B cell (primary cell): ENCODE results near the gene LANCL2. TPM values are rescaled to one million over a fixed set of nuclear protein-coding genes. Genes with fewer than 3 reads are reported as not detected.

ENCODE experiments used
- ATAC-seq: fragments of 200-7000 bp; cut with Tn5 transposase; one replicate; pipeline ENCODE4 v1.10.0; 2021; ENCODE audit warnings: low read depth, mild to moderate bottlenecking, moderate number of reproducible peaks, moderate library complexity
- CTCF ChIA-PET: fragments of 350-600 bp; sonication (Branson Sonifier 250); formaldehyde crosslinking; loops from one replicate; lab custom pipeline; 2021; ENCODE audit warnings: antibody characterized with exemption, inconsistent platforms; lab: Charles Lee
- POLR2A ChIA-PET: fragments of 350-600 bp; sonication (Branson Sonifier 250); formaldehyde crosslinking; loops from one replicate; lab custom pipeline; 2021; ENCODE audit warnings: antibody characterized with exemption; lab: Charles Lee
- DNase-seq: peaks from one replicate; pipeline ENCODE4 v3.0.0; 2013
- H2AFZ ChIP-seq: 2 replicates; pipeline ENCODE4 v1.6.1; 2012; ENCODE audit warnings: mild to moderate bottlenecking, low read depth, low read length; ENCODE audit not compliant: insufficient read depth, poor library complexity, severe bottlenecking
- H3K27ac ChIP-seq, 2 donors: 1 replicate in 1 of 2; 2 replicates in 1 of 2; pipeline ENCODE4 v1.5.1; 2012 to 2013; ENCODE audit warnings: low read length in 2 of 2, mild to moderate bottlenecking in 2 of 2, moderate library complexity in 1 of 2
- H3K27me3 ChIP-seq, 4 experiments: fragments of 200-600 bp in 1 of 4; sonication (generic) in 1 of 4; replicated peaks in 1 of 4; 1 replicate in 2 of 4; 2 replicates in 2 of 4; pipeline versions ENCODE4 v1.6.1 to v1.7.0; 2013 to 2016; ENCODE audit warnings: low read length in 3 of 4, mild to moderate bottlenecking in 2 of 4, mixed read lengths in 1 of 4, moderate library complexity in 1 of 4; ENCODE audit not compliant: insufficient read depth in 4 of 4, control insufficient read depth in 3 of 4; ENCODE audit errors: control extremely low read depth in 1 of 4
- H3K36me3 ChIP-seq, 2 experiments: replicated peaks in 1 of 2; 1 replicate in 1 of 2; 2 replicates in 1 of 2; pipeline versions ENCODE4 v1.6.1 to v1.7.1; 2013; ENCODE audit warnings: low read length in 1 of 2; ENCODE audit not compliant: insufficient read depth in 2 of 2, control insufficient read depth in 1 of 2; ENCODE audit errors: control extremely low read depth in 1 of 2, extremely low read depth in 1 of 2
- H3K4me1 ChIP-seq, 2 donors: fragments of 200-600 bp in 1 of 2; sonication (generic) in 1 of 2; 1 replicate in 1 of 2; 2 replicates in 1 of 2; pipeline versions ENCODE4 v1.5.1 to v1.6.1; 2013 to 2017; ENCODE audit warnings: low read length in 2 of 2; ENCODE audit not compliant: control insufficient read depth in 2 of 2, insufficient read depth in 2 of 2
- H3K4me2 ChIP-seq: replicated peaks from 2 replicates; pipeline ENCODE3; 2012; ENCODE audit warnings: mild to moderate bottlenecking, low read depth, low read length; ENCODE audit not compliant: poor library complexity, severe bottlenecking
- H3K4me3 ChIP-seq, 5 experiments: fragments of 200-600 bp in 1 of 5; sonication (generic) in 1 of 5; 1 replicate in 3 of 5; 2 replicates in 2 of 5; pipeline versions ENCODE4 v1.5.1 to v1.7.0; 2011 to 2016; ENCODE audit warnings: low read length in 4 of 5, mild to moderate bottlenecking in 4 of 5, low read depth in 2 of 5, control low read depth in 1 of 5, moderate library complexity in 1 of 5; ENCODE audit not compliant: insufficient read depth in 1 of 5; ENCODE audit errors: control extremely low read depth in 1 of 5, extremely low read depth in 1 of 5
- H3K79me2 ChIP-seq: fragments of 200-600 bp; sonication (generic); one replicate; pipeline ENCODE4 v1.6.0; 2016; ENCODE audit warnings: low read length; ENCODE audit not compliant: control insufficient read depth, insufficient read depth
- H3K9ac ChIP-seq: fragments of 200-600 bp; sonication (generic); 2 replicates; pipeline ENCODE4 v1.6.1; 2017; ENCODE audit warnings: mild to moderate bottlenecking, low read length, moderate library complexity
- H3K9me3 ChIP-seq, 3 donors: one replicate each; pipeline versions ENCODE4 v1.6.1 to v1.7.1; 2013; ENCODE audit warnings: low read length in 2 of 3; ENCODE audit not compliant: control insufficient read depth in 2 of 3, insufficient read depth in 1 of 3; ENCODE audit errors: control extremely low read depth in 1 of 3
- H4K20me1 ChIP-seq: 2 replicates; pipeline ENCODE4 v1.6.0; 2012; ENCODE audit warnings: mild to moderate bottlenecking, low read length; ENCODE audit not compliant: insufficient read depth, control insufficient read depth, poor library complexity, severe bottlenecking
- H3K27ac Mint-ChIP-seq: one replicate; pipeline ENCODE4 v1.8.0; 2021; ENCODE audit warnings: mixed read lengths
- H3K27me3 Mint-ChIP-seq: one replicate; pipeline ENCODE4 v1.8.0; 2021; ENCODE audit warnings: mixed read lengths
- H3K4me1 Mint-ChIP-seq: one replicate; pipeline ENCODE4 v1.8.0; 2021; ENCODE audit warnings: mixed read lengths
- H3K4me3 Mint-ChIP-seq: one replicate; pipeline ENCODE4 v1.8.0; 2021; ENCODE audit warnings: mixed read lengths
- H3K9me3 Mint-ChIP-seq: one replicate; pipeline ENCODE4 v1.8.0; 2022; ENCODE audit warnings: mixed read lengths; ENCODE audit not compliant: insufficient read depth
- EZH2 ChIP-seq: IDR thresholded peaks from 2 replicates; pipeline ENCODE4 v1.6.1; 2012; ENCODE audit warnings: borderline replicate concordance, low read depth, mild to moderate bottlenecking, moderate library complexity, low read length; ENCODE audit not compliant: insufficient read depth, poor library complexity, severe bottlenecking
- WGBS: methylation state at CpG from one replicate; pipeline ENCODE4 v1.1.5; 2013; ENCODE audit warnings: missing lambda C conversion rate; ENCODE audit not compliant: insufficient coverage; 5-methylcytosine and 5-hydroxymethylcytosine counted together
- intact Hi-C: fragments of 100-400 bp; cut with micrococcal nuclease; formaldehyde crosslinking; loops from one replicate; pipeline ENCODE4 v1.10.0; 2022
- polyA plus RNA-seq: library from polyadenylated mRNA; depleted of rRNA; stranded (reverse); fragments of >200 nt; gene quantifications from 2 replicates; pipeline ENCODE4 v1.2.3, GENCODE V29; 2012
- total RNA-seq, 2 donors: library from RNA; stranded (reverse); fragments of 120-200 nt in 1 of 2; gene quantifications; 1 replicate in 1 of 2; 2 replicates in 1 of 2; pipeline versions ENCODE4 v1.2.3 to v1.2.4, GENCODE V29; 2013 to 2022
- TF ChIP-seq, protein P1 (sequence below): fragments of 200-600 bp; IDR thresholded peaks from one replicate; pipeline ENCODE4 v1.8.0; 2022; ENCODE audit warnings: antibody characterized with exemption, mild to moderate bottlenecking

The LANCL2 gene
- total and polyA plus RNA-seq, 2 donors (not counting 1 experiment from before 2014, with no cell fraction given): 3.5 to 8.1 TPM

DNA sequence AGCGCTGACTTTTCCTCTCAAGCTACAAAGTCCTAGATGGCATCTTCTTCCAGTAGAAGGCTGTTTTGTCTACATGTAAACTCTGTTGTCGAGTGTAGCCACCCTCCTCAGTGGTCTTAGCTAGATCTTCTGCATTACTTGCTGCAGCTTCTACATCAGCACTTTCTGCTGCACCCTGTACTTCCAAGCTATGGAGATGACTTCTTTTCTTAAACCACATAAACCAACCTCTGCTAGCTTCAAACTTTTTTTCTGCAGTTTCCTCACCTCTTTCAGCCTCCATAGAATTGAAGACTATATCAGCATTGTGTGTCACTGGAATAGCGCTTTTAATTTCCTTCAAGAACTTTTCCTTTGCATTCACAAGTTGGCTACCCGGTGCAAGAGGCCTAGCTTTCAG, 87.8 kb downstream of the LANCL2 start:
- no peak for DNase-seq
- peaks cover 0 to 7% (median 2%) of the 10 kb centered on the region in 3 donors for H3K9me3 ChIP-seq
- no peak overlapping the region for H3K9ac ChIP-seq
- no peaks in the 10 kb centered on the region for H3K27me3 ChIP-seq
- ChIA-PET CTCF (interaction anchor here (1.0 to 1.3 kb wide), 2 partner anchors 13 to 20 kb away, joined by 3 read pairs; no protein-coding TSS in a partner anchor), POLR2A (no interaction called here)
- Mint-ChIP-seq H3K9me3 (peaks cover 7% of the 10 kb centered on the region), H3K27me3 (no peaks in the 10 kb centered on the region), H3K4me1 (peaks cover 32% of the 10 kb centered on the region), H3K27ac (no peak overlapping the region), H3K4me3 (no peak overlapping the region)
- no peak overlapping the region for H2AFZ ChIP-seq
- peaks cover 2 to 3% of the 10 kb centered on the region in 2 experiments for H3K36me3 ChIP-seq
- TF ChIP-seq, protein P1, sequence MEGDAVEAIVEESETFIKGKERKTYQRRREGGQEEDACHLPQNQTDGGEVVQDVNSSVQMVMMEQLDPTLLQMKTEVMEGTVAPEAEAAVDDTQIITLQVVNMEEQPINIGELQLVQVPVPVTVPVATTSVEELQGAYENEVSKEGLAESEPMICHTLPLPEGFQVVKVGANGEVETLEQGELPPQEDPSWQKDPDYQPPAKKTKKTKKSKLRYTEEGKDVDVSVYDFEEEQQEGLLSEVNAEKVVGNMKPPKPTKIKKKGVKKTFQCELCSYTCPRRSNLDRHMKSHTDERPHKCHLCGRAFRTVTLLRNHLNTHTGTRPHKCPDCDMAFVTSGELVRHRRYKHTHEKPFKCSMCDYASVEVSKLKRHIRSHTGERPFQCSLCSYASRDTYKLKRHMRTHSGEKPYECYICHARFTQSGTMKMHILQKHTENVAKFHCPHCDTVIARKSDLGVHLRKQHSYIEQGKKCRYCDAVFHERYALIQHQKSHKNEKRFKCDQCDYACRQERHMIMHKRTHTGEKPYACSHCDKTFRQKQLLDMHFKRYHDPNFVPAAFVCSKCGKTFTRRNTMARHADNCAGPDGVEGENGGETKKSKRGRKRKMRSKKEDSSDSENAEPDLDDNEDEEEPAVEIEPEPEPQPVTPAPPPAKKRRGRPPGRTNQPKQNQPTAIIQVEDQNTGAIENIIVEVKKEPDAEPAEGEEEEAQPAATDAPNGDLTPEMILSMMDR: no peak
- no peaks in the 10 kb centered on the region for H3K79me2 ChIP-seq
- ATAC-seq: no peak
- H4K20me1 ChIP-seq: no peaks in the 10 kb centered on the region
- H3K4me1 ChIP-seq: no peaks in the 10 kb centered on the region
- 97% methylated on average over 4 of the region's 4 CpGs for whole genome bisulfite sequencing
- intact Hi-C loops: no loop called here
- no peak overlapping the region for H3K4me2 ChIP-seq
- no peak overlapping the region for H3K27ac ChIP-seq
- H3K4me3 ChIP-seq: no peak overlapping the region

DNA sequence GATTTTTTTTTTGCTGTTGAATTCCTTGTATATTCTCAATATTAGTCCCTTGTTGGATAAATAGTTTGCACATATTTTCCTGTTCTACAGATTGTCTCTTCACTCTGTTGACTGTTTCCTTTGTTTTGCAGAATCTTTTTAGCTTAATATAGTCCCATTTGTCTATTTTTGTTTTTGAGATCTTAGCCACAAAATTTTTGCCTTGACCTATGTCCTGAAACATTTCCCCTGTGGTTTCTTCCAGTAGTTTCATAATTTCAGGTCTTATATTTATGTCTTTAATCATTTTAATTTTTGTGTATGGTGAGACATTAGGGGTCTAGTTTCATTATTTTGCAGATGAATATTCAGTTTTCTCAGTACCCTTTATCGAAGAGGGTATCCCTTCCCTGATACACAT, 92.7 kb downstream of the LANCL2 start:
- Mint-ChIP-seq H3K27ac (no peak overlapping the region), H3K4me1 (peaks cover 32% of the 10 kb centered on the region), H3K27me3 (no peaks in the 10 kb centered on the region), H3K4me3 (no peak overlapping the region), H3K9me3 (peaks cover 21% of the 10 kb centered on the region)
- whole genome bisulfite sequencing: no CpG with 5 or more reads among the region's 1 CpG
- Histone ChIP-seq H3K4me1 (no peaks in the 10 kb centered on the region), H2AFZ (no peak overlapping the region), H3K27me3 (no peaks in the 10 kb centered on the region), H3K79me2 (no peaks in the 10 kb centered on the region), H3K9me3 (peaks cover 0 to 16% (median 6%) of the 10 kb centered on the region in 3 donors), H3K27ac (no peak overlapping the region), H3K36me3 (no peaks in the 10 kb centered on the region), H3K4me2 (no peak overlapping the region), H4K20me1 (no peaks in the 10 kb centered on the region), H3K9ac (no peak overlapping the region), H3K4me3 (no peak overlapping the region)
- ATAC-seq (no peak), DNase-seq (no peak)
- no peak for TF ChIP-seq EZH2
- TF ChIP-seq, protein P1: no peak
- intact Hi-C loops: no loop called here
- CTCF ChIA-PET: no interaction called here
- POLR2A ChIA-PET: no interaction called here
